ENCODE measurements around the gene LPIN2. TPM values are rescaled to one million over a fixed set of nuclear protein-coding genes. Genes with fewer than 3 reads are reported as not detected.

The LPIN2 gene
- total RNA-seq, 1 experiment from 2014 or later: 10.7 TPM

Other genes with a start within 250 kb of the LPIN2 start
- gene EMILIN2, start 166.1 kb downstream of the LPIN2 start, total RNA-seq (2021; ENCODE audit: unreplicated experiment): 23.4 TPM
- gene MYOM1, start 206.8 kb upstream of the LPIN2 start, total RNA-seq (2021; ENCODE audit: unreplicated experiment): 0.52 TPM
- 314 TPM for gene MYL12A, start 234.7 kb upstream of the LPIN2 start, total RNA-seq (2021; ENCODE audit: unreplicated experiment)
- 403 TPM for gene MYL12B, start 249.0 kb upstream of the LPIN2 start, total RNA-seq (2021; ENCODE audit: unreplicated experiment)